Measurements from ENCODE around the gene DENND4A.

GRCh38 chr15:65841121-65841930 lies 49.2 kb upstream of the DENND4A start:
- TF ChIP-seq GLIS3 (CRISPR knock-in tag; IDR thresholded peaks at IDR 0.05) (no peak), PPARA (CRISPR knock-in tag; IDR thresholded peaks at IDR 0.05; ENCODE audit: borderline replicate concordance) (no peak), PATZ1 (CRISPR knock-in tag; IDR thresholded peaks at IDR 0.05; ENCODE audit: borderline replicate concordance) (no peak), ZC3H10 (CRISPR knock-in tag; IDR thresholded peaks at IDR 0.05) (no peak), ARNTL (CRISPR knock-in tag; IDR thresholded peaks at IDR 0.05; ENCODE audit: borderline replicate concordance, low read depth) (no peak), RARB (CRISPR knock-in tag; IDR thresholded peaks at IDR 0.05) (no peak), BACH2 (CRISPR knock-in tag; IDR thresholded peaks at IDR 0.05; ENCODE audit: borderline replicate concordance) (no peak), ZFP3 (CRISPR knock-in tag; IDR thresholded peaks at IDR 0.05) (no peak), TSHZ2 (CRISPR knock-in tag; IDR thresholded peaks at IDR 0.05) (no peak), POU6F1 (CRISPR knock-in tag; IDR thresholded peaks at IDR 0.05; ENCODE audit: borderline replicate concordance, low read depth) (no peak), ESRRG (CRISPR knock-in tag; IDR thresholded peaks at IDR 0.05) (no peak), CREB5 (CRISPR knock-in tag; IDR thresholded peaks at IDR 0.05; ENCODE audit: low read depth) (no peak), ZNF565 (CRISPR knock-in tag; conservative IDR thresholded peaks at IDR 0.05; ENCODE audit: low read depth) (no peak), CSRNP3 (CRISPR knock-in tag; IDR thresholded peaks at IDR 0.05) (no peak)

All from SK-N-SH treated with all-trans-retinoic acid at 6 μM for 48 hours (cell line).